ENCODE data around the gene CXXC1. TPM values are rescaled to one million over a fixed set of nuclear protein-coding genes. Genes with fewer than 3 reads are reported as not detected.

Gene CXXC1
- total and polyA plus RNA-seq, 2 experiments from 2014 or later = 37.9 to 39.2 TPM

GRCh38 chr18:50285631-50286321, 1.7 kb downstream of the CXXC1 start:
- 0 out of 2 replicates have a peak overlapping the region, but pooled peaks have one; percentile 12 for H3K27ac ChIP-seq
- in situ Hi-C loops (cut with MboI) = no loop called here
- no peak overlapping the region for H3K4me3 ChIP-seq

GRCh38 chr18:50285071-50285470, 2.4 kb downstream of the CXXC1 start:
- WGBS, 2 experiments (ENCODE audit: low coverage in 1 of 2, low lambda C conversion rate in 2 of 2, missing lambda C conversion rate in 2 of 2) = 97 to 99% methylated on average over 10 to 11 of the region's 13 CpGs
- peaks cover 35% of the 10 kb centered on the region for H3K79me2 ChIP-seq (ENCODE audit: insufficient read depth)
- in situ Hi-C loops (cut with MboI) = no loop called here

More at GRCh38 chr18:50285631-50286321, 1.7 kb downstream of the CXXC1 start:
- Histone ChIP-seq H3K9me3 (ENCODE audit: low read depth) (no peaks in the 10 kb centered on the region), H3K9ac (peak overlapping the region; percentile 78; the same call in 1 of the 2 replicates), H3K4me1 (ENCODE audit: insufficient read depth) (0 out of 2 replicates have a peak, but pooled peaks cover 3% of the 10 kb centered on the region), H3K4me2 (ENCODE audit: unreplicated experiment) (peak overlapping the region; percentile 65), H3K79me2 (ENCODE audit: insufficient read depth) (peaks cover 28% of the 10 kb centered on the region), H3K9me2 (ENCODE audit: insufficient read depth) (no peaks in the 10 kb centered on the region), H4K20me1 (ENCODE audit: insufficient read depth) (no peaks in the 10 kb centered on the region), H3F3A (ENCODE audit: insufficient read depth) (no peaks in the 10 kb centered on the region), H2AFZ (no peak overlapping the region), H3K36me3 (ENCODE audit: low read depth) (no peaks in the 10 kb centered on the region), H3K27me3 (replicated peaks; ENCODE audit: insufficient read depth) (no peaks in the 10 kb centered on the region)
- TF ChIP-seq EZH2 (IDR thresholded peaks at IDR 0.05; ENCODE audit: insufficient read depth, poor library complexity, severe bottlenecking) (no peak), EZH2phosphoT487 (IDR thresholded peaks at IDR 0.05; ENCODE audit: insufficient read depth, low read depth) (no peak)
- DNase-seq = no peak
- 98 to 100% methylated on average over 21 to 24 of the region's 24 CpGs for WGBS, 2 experiments (ENCODE audit: low coverage in 1 of 2, low lambda C conversion rate in 2 of 2, missing lambda C conversion rate in 2 of 2)

GRCh38 chr18:50284255-50284885, 3.1 kb downstream of the CXXC1 start:
- H3K27me3 ChIP-seq (replicated peaks; ENCODE audit: insufficient read depth) = no peaks in the 10 kb centered on the region
- in situ Hi-C loops (cut with MboI) = no loop called here
- H3F3A ChIP-seq (ENCODE audit: insufficient read depth) = no peaks in the 10 kb centered on the region
- no peak overlapping the region for H2AFZ ChIP-seq
- H3K9ac ChIP-seq = no peak overlapping the region
- peaks cover 16% of the 10 kb centered on the region; the same call in 1 of the 2 replicates for H3K4me1 ChIP-seq (ENCODE audit: insufficient read depth)
- WGBS, 2 experiments (ENCODE audit: low coverage in 1 of 2, low lambda C conversion rate in 2 of 2, missing lambda C conversion rate in 2 of 2) = 91 to 93% methylated on average over 14 to 15 of the region's 15 CpGs
- H3K4me3 ChIP-seq = no peak overlapping the region
- H3K9me2 ChIP-seq (ENCODE audit: insufficient read depth) = no peaks in the 10 kb centered on the region
- H3K9me3 ChIP-seq (ENCODE audit: low read depth) = no peaks in the 10 kb centered on the region
- no peak overlapping the region for H3K27ac ChIP-seq
- no peak for TF ChIP-seq EZH2phosphoT487 (IDR thresholded peaks at IDR 0.05; ENCODE audit: insufficient read depth, low read depth)
- no peak for TF ChIP-seq EZH2 (IDR thresholded peaks at IDR 0.05; ENCODE audit: insufficient read depth, poor library complexity, severe bottlenecking)
- H4K20me1 ChIP-seq (ENCODE audit: insufficient read depth) = no peaks in the 10 kb centered on the region
- H3K4me2 ChIP-seq (ENCODE audit: unreplicated experiment) = no peak overlapping the region
- peak; percentile 20 for DNase-seq
- no peaks in the 10 kb centered on the region for H3K36me3 ChIP-seq (ENCODE audit: low read depth)
- peaks cover 42% of the 10 kb centered on the region for H3K79me2 ChIP-seq (ENCODE audit: insufficient read depth)

More at GRCh38 chr18:50285071-50285470, 2.4 kb downstream of the CXXC1 start:
- H3K4me2 ChIP-seq (ENCODE audit: unreplicated experiment) = no peak overlapping the region
- peaks cover 9% of the 10 kb centered on the region; the same call in 1 of the 2 replicates for H3K4me1 ChIP-seq (ENCODE audit: insufficient read depth)
- H4K20me1 ChIP-seq (ENCODE audit: insufficient read depth) = no peaks in the 10 kb centered on the region
- TF ChIP-seq EZH2 (IDR thresholded peaks at IDR 0.05; ENCODE audit: insufficient read depth, poor library complexity, severe bottlenecking) (no peak), EZH2phosphoT487 (IDR thresholded peaks at IDR 0.05; ENCODE audit: insufficient read depth, low read depth) (no peak)
- H3K9me3 ChIP-seq (ENCODE audit: low read depth) = no peaks in the 10 kb centered on the region
- H3K36me3 ChIP-seq (ENCODE audit: low read depth) = no peaks in the 10 kb centered on the region
- H2AFZ ChIP-seq = no peak overlapping the region
- H3K27ac ChIP-seq = no peak overlapping the region
- H3K27me3 ChIP-seq (replicated peaks; ENCODE audit: insufficient read depth) = no peaks in the 10 kb centered on the region
- DNase-seq = no peak
- no peaks in the 10 kb centered on the region for H3K9me2 ChIP-seq (ENCODE audit: insufficient read depth)
- H3F3A ChIP-seq (ENCODE audit: insufficient read depth) = no peaks in the 10 kb centered on the region
- H3K9ac ChIP-seq = no peak overlapping the region
- no peak overlapping the region for H3K4me3 ChIP-seq

GRCh38 chr18:50283469-50284209, 3.9 kb downstream of the CXXC1 start:
- H3K4me3 ChIP-seq = no peak overlapping the region
- DNase-seq = no peak
- no peak overlapping the region for H2AFZ ChIP-seq
- H3K27me3 ChIP-seq (replicated peaks; ENCODE audit: insufficient read depth) = no peaks in the 10 kb centered on the region
- no peaks in the 10 kb centered on the region for H3K36me3 ChIP-seq (ENCODE audit: low read depth)
- no peaks in the 10 kb centered on the region for H3K9me2 ChIP-seq (ENCODE audit: insufficient read depth)
- H3K9me3 ChIP-seq (ENCODE audit: low read depth) = no peaks in the 10 kb centered on the region
- no peaks in the 10 kb centered on the region for H4K20me1 ChIP-seq (ENCODE audit: insufficient read depth)
- 0 out of 2 replicates have a peak, but pooled peaks cover 4% of the 10 kb centered on the region for H3F3A ChIP-seq (ENCODE audit: insufficient read depth)
- no peak overlapping the region for H3K27ac ChIP-seq
- H3K79me2 ChIP-seq (ENCODE audit: insufficient read depth) = peaks cover 50% of the 10 kb centered on the region
- no peak overlapping the region for H3K4me2 ChIP-seq (ENCODE audit: unreplicated experiment)
- 93 to 95% methylated on average over 28 to 29 of the region's 29 CpGs for WGBS, 2 experiments (ENCODE audit: low coverage in 1 of 2, low lambda C conversion rate in 2 of 2, missing lambda C conversion rate in 2 of 2)
- in situ Hi-C loops (cut with MboI) = no loop called here
- H3K9ac ChIP-seq = no peak overlapping the region
- TF ChIP-seq EZH2 (IDR thresholded peaks at IDR 0.05; ENCODE audit: insufficient read depth, poor library complexity, severe bottlenecking) (no peak), EZH2phosphoT487 (IDR thresholded peaks at IDR 0.05; ENCODE audit: insufficient read depth, low read depth) (no peak)
- peaks cover 20% of the 10 kb centered on the region; the same call in 1 of the 2 replicates for H3K4me1 ChIP-seq (ENCODE audit: insufficient read depth)

All from GM23248 (cell line).